ENCODE data around the gene RBFOX2.

Gene RBFOX2

DNA sequence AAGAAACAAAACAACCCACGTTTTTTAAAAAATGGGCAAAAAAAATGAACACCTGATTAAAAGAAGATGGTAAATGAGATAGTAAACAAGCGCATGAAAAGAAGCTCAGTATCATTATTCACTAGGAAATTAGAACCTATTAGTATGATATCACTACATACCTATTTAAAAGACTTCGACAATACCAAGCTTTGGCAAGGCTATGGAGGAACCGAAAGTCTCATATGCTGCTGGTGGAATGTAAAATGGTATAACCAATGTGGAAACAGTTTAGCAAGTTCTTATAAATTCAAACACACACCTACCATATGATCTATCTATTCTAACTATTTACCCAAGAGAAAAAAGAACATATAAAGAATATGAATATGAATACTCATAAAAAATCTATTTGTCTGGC, 167.2 kb downstream of the RBFOX2 start:
- TF ChIP-seq CTCF (IDR thresholded peaks at IDR 0.05; ENCODE audit: control extremely low read depth, extremely low read depth, low read depth, missing control alignments) = no peak
- CTCF ChIA-PET = interaction anchor here (1.3 kb wide), 1 partner anchor 204 kb away, joined by 3 read pairs; no protein-coding TSS in a partner anchor

GRCh38 chr22:35860837-35861236, 167.8 kb downstream of the RBFOX2 start:
- no peak for DNase-seq (ENCODE audit: extremely low spot score)
- TF ChIP-seq CTCF (IDR thresholded peaks at IDR 0.05; ENCODE audit: control extremely low read depth, extremely low read depth, low read depth, missing control alignments) = no peak
- POLR2A ChIA-PET = no interaction called here
- CTCF ChIA-PET = interaction anchor here (1.3 kb wide), 1 partner anchor 205 kb away, joined by 3 read pairs; no protein-coding TSS in a partner anchor

More for the DNA sequence above, 167.2 kb downstream of the RBFOX2 start:
- POLR2A ChIA-PET = no interaction called here
- no peak for DNase-seq (ENCODE audit: extremely low spot score)

GRCh38 chr22:35860087-35860733, 168.4 kb downstream of the RBFOX2 start:
- TF ChIP-seq CTCF (IDR thresholded peaks at IDR 0.05; ENCODE audit: control extremely low read depth, extremely low read depth, low read depth, missing control alignments) = no peak
- POLR2A ChIA-PET = no interaction called here
- CTCF ChIA-PET = no interaction called here
- no peak for DNase-seq (ENCODE audit: extremely low spot score)

DNA sequence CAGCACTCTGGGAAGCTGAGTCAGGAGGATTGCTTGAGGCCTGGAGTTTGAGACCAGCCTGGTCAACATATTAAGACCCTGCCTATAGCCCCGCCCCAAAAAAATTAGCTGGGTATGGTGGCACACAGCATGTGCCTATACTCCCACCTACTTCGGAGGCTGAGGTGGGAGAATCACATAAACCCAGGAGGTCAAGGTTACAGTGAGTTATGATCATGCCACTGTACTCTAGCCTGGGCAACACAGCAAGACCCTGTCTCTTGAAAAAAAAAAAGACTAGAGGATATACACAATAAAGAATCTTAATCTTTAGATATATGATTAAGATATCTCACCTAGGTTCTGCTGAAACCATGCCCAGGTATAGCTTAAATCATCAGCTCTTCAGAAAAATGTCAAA, 174.3 kb downstream of the RBFOX2 start:
- ChIA-PET POLR2A (no interaction called here), CTCF (no interaction called here)
- DNase-seq (ENCODE audit: extremely low spot score) = no peak
- TF ChIP-seq CTCF (IDR thresholded peaks at IDR 0.05; ENCODE audit: control extremely low read depth, extremely low read depth, low read depth, missing control alignments) = no peak

DNA sequence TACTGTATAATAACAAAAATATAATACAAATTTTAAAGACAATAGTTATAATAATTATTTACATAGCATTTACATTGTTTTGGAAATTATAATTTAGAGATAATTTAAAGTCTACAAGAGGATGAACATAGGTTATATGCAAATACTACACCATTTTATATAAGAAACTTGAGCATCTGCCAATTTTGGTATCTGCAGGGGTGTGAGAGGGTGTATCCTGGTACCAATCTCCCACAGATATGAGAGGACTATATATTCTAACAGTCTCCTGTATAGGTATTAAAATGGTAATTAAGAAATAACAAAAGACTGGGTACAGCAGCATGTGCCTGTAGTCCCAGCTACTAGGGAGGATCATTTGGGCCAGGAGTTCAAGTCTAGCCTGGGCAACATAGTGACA, 176.5 kb downstream of the RBFOX2 start:
- ChIA-PET POLR2A (no interaction called here), CTCF (no interaction called here)
- no peak for DNase-seq (ENCODE audit: extremely low spot score)
- TF ChIP-seq CTCF (IDR thresholded peaks at IDR 0.05; ENCODE audit: control extremely low read depth, extremely low read depth, low read depth, missing control alignments) = no peak

- ChIA-PET CTCF (no interaction called here), POLR2A (no interaction called here)
- TF ChIP-seq CTCF (IDR thresholded peaks at IDR 0.05; ENCODE audit: control extremely low read depth, extremely low read depth, low read depth, missing control alignments) = no peak
- DNase-seq (ENCODE audit: extremely low spot score) = no peak
Measured at GRCh38 chr22:35850831-35851230, 177.8 kb downstream of the RBFOX2 start.
